ENCODE measurements around the gene ADH5. TPM values are rescaled to one million over a fixed set of nuclear protein-coding genes. Genes with fewer than 3 reads are reported as not detected.

Gene ADH5
- 64.3 and 67.7 TPM in 2 replicates for total RNA-seq (2014; rRNA removed; shearing (Covaris generic); ENCODE audit: low replicate concordance)

DNA sequence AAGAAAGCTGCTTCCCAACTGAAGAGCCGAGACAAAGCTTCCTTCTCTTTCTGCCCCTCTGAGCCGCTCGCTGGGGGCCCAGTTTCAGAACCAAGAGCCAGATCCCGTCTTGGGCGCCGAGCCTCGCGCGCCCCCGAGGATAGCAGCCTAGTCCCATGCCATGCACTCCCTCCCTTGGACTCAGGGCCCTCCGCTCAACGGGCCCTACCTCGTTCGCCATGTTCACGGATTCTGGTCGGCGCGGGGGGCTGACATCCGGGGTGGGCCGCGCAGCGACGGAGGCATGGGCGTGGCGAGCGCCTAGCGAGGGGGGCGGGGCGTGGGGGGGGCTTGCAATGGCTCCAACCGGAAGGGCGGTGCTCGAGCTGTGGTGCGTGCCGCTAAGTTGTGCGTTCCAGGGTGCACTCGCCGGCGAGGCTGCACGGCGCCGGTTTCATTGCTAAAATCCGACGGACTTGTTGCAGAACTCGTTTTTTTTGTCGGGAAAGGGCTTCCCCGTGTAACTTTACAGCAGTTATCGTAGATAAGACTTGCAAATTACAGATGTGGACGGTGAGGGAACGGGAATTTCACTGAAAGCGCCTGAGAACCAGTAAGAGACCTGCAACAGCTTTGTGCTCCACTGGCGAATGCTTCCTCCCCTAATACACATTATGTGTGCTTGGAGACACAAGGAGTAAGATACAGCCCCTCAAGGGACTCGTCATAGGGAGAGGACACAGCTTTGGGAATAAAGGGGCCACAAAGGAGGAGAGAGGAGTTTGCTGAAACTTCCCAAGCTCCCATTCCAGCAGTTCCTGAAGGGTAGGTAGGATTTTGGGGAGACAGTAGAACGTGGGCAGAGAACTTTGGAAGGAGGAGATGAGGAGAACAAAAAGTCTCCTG, at the start of gene ADH5:
Gene ADH5, minus strand, starts transcription at position 308 of the 885 bp plus-strand sequence. Its CDS starts 88 bp downstream, at position 220.
- peaks cover 50% of the 10 kb centered on the region for H3K79me2 ChIP-seq (ENCODE audit: low read length)
- peak; percentile 96 for DNase-seq

DNA sequence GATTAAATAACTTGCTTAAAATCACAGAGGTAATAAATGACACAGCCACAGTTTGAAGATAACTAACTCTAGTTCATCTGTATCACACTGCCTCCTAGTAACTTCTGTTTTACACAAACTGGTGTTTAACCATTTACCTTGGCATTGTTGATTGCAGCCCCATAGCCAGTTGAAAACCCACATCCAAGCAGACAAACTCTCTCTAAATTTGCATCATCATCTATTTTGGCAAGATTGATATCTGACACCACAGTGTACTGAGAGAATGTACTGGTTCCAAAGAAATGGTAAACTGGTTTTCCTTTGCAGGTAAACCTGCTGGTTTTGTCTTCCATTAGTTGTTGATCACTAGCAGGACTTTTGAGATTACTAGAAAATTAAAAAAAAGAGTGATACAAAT, 47.7 kb upstream of the ADH5 start:
- Histone ChIP-seq H3K27ac (ENCODE audit: low read length) (no peak overlapping the region), H3K9ac (ENCODE audit: low read length) (no peak overlapping the region), H3K4me3 (ENCODE audit: low read length) (no peak overlapping the region), H4K20me1 (ENCODE audit: insufficient read depth, low read depth, low read length) (no peaks in the 10 kb centered on the region), H3K79me2 (ENCODE audit: low read length) (no peaks in the 10 kb centered on the region), H3K4me2 (ENCODE audit: low read depth, low read length, poor library complexity, severe bottlenecking) (no peak overlapping the region), H3K4me1 (ENCODE audit: low read length) (no peaks in the 10 kb centered on the region), H3K36me3 (ENCODE audit: insufficient read depth, low read length) (no peaks in the 10 kb centered on the region), H3K27me3 (ENCODE audit: low read length) (no peaks in the 10 kb centered on the region), H3K9me3 (ENCODE audit: low read length) (no peaks in the 10 kb centered on the region), H3K9me2 (replicated peaks; ENCODE audit: insufficient read depth, low read length) (no peaks in the 10 kb centered on the region), H2AFZ (ENCODE audit: low read length) (no peak overlapping the region)
- DNase-seq: no peak

More for the DNA sequence above, at the start of gene ADH5:
- Histone ChIP-seq H3K9me2 (replicated peaks; ENCODE audit: insufficient read depth, low read length) (no peaks in the 10 kb centered on the region), H3K36me3 (ENCODE audit: insufficient read depth, low read length) (peaks cover 16% of the 10 kb centered on the region; the same call in 1 of the 2 replicates), H3K27ac (ENCODE audit: low read length) (peak within 1 kb of the TSS; percentile 59), H3K27me3 (ENCODE audit: low read length) (no peaks in the 10 kb centered on the region), H3K9ac (ENCODE audit: low read length) (peak within 1 kb of the TSS; percentile 94), H3K4me3 (ENCODE audit: low read length) (peak within 1 kb of the TSS; percentile 85), H3K4me1 (ENCODE audit: low read length) (peaks cover 19% of the 10 kb centered on the region), H3K4me2 (ENCODE audit: low read depth, low read length, poor library complexity, severe bottlenecking) (peak within 1 kb of the TSS; percentile 90), H4K20me1 (ENCODE audit: insufficient read depth, low read depth, low read length) (no peaks in the 10 kb centered on the region), H2AFZ (ENCODE audit: low read length) (peak within 1 kb of the TSS; percentile 96), H3K9me3 (ENCODE audit: low read length) (no peaks in the 10 kb centered on the region)

DNA sequence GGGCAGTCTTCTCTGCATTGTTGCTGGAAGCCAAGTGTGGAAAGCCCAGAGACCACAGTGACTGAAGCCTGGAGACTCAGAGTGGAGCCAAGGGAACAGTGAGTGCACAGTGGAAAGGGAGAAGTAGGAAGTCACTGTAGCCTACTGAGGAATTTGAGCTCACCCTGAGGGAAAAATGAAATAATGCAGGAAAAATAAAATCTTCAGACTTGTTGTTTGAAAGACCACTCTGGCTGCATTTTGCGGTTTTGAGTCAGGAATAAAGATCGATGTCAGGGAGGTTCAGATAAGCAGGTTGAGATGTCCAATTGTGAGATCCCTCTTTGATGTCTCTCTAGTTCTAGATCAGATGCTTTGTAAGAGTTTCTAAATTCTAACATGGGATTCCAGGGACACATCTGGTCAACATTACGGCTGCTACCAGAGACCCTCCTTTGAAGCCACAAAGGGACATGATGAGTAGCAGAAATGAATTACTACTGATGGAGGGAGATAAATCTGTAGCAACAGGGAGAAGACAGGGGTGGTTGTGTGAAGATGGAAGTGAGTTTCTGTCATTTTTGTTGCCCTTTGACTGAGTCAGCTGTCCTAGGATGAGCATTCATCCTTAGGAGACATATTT, 47.1 kb upstream of the ADH5 start:
- Histone ChIP-seq H3K9me2 (replicated peaks; ENCODE audit: insufficient read depth, low read length) (no peaks in the 10 kb centered on the region), H3K27me3 (ENCODE audit: low read length) (no peaks in the 10 kb centered on the region), H3K27ac (ENCODE audit: low read length) (no peak overlapping the region), H3K9ac (ENCODE audit: low read length) (no peak overlapping the region), H3K4me2 (ENCODE audit: low read depth, low read length, poor library complexity, severe bottlenecking) (no peak overlapping the region), H3K36me3 (ENCODE audit: insufficient read depth, low read length) (no peaks in the 10 kb centered on the region), H2AFZ (ENCODE audit: low read length) (no peak overlapping the region), H4K20me1 (ENCODE audit: insufficient read depth, low read depth, low read length) (no peaks in the 10 kb centered on the region), H3K4me1 (ENCODE audit: low read length) (no peaks in the 10 kb centered on the region), H3K79me2 (ENCODE audit: low read length) (no peaks in the 10 kb centered on the region), H3K4me3 (ENCODE audit: low read length) (no peak overlapping the region), H3K9me3 (ENCODE audit: low read length) (no peaks in the 10 kb centered on the region)
- DNase-seq: no peak

DNA sequence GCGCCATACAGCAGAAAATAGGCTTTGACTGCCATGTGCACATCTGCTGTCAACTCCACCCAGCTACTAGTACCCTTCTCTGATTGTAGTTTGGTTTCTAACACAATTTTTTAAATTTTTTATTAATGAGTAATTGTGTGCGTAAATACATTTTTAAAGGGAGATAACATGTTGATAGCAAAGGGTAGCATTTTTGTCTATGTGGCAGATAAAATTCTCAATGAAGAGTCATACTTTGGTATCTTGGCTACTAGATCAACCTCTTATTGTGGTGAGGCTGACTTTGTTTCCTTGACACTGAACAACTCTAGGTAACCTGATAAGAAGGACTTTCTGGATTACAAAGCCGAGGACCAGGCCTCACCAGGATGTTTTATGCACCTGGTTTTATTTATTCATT, 46.0 kb upstream of the ADH5 start:
- Histone ChIP-seq H4K20me1 (ENCODE audit: insufficient read depth, low read depth, low read length) (no peaks in the 10 kb centered on the region), H3K27me3 (ENCODE audit: low read length) (no peaks in the 10 kb centered on the region), H3K9me2 (replicated peaks; ENCODE audit: insufficient read depth, low read length) (no peaks in the 10 kb centered on the region), H2AFZ (ENCODE audit: low read length) (no peak overlapping the region), H3K79me2 (ENCODE audit: low read length) (no peaks in the 10 kb centered on the region), H3K9me3 (ENCODE audit: low read length) (no peaks in the 10 kb centered on the region), H3K4me1 (ENCODE audit: low read length) (no peaks in the 10 kb centered on the region), H3K9ac (ENCODE audit: low read length) (no peak overlapping the region), H3K4me2 (ENCODE audit: low read depth, low read length, poor library complexity, severe bottlenecking) (no peak overlapping the region), H3K36me3 (ENCODE audit: insufficient read depth, low read length) (no peaks in the 10 kb centered on the region), H3K27ac (ENCODE audit: low read length) (no peak overlapping the region), H3K4me3 (ENCODE audit: low read length) (no peak overlapping the region)
- no peak for DNase-seq

DNA sequence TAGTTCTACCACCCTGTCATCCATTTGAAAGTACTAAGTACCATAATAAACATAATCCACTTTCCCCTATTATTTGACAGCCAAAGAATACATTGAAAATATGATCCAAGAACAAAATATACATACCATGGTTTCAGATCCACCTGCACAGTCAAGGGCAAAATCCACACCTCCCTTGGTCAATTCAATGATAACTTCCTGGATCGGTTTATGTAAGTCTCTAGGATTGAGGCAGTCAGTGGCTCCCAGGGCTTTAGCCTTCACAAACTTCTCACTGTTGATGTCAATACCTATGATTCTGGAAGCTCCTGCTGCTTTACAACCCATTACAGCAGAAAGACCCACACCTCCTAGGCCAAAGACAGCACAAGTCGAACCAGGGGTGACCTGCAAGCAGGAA, 42.8 kb upstream of the ADH5 start:
- H3K4me3 ChIP-seq (ENCODE audit: low read length): no peak overlapping the region
- H3K9me3 ChIP-seq (ENCODE audit: low read length): no peaks in the 10 kb centered on the region
- H3K79me2 ChIP-seq (ENCODE audit: low read length): no peaks in the 10 kb centered on the region
- no peaks in the 10 kb centered on the region for H3K9me2 ChIP-seq (replicated peaks; ENCODE audit: insufficient read depth, low read length)
- no peaks in the 10 kb centered on the region for H4K20me1 ChIP-seq (ENCODE audit: insufficient read depth, low read depth, low read length)
- H3K4me1 ChIP-seq (ENCODE audit: low read length): no peaks in the 10 kb centered on the region
- H3K36me3 ChIP-seq (ENCODE audit: insufficient read depth, low read length): no peaks in the 10 kb centered on the region
- no peak overlapping the region for H2AFZ ChIP-seq (ENCODE audit: low read length)
- H3K27me3 ChIP-seq (ENCODE audit: low read length): no peaks in the 10 kb centered on the region
- H3K27ac ChIP-seq (ENCODE audit: low read length): no peak overlapping the region
- no peak overlapping the region for H3K9ac ChIP-seq (ENCODE audit: low read length)
- H3K4me2 ChIP-seq (ENCODE audit: low read depth, low read length, poor library complexity, severe bottlenecking): no peak overlapping the region
- DNase-seq: no peak

DNA sequence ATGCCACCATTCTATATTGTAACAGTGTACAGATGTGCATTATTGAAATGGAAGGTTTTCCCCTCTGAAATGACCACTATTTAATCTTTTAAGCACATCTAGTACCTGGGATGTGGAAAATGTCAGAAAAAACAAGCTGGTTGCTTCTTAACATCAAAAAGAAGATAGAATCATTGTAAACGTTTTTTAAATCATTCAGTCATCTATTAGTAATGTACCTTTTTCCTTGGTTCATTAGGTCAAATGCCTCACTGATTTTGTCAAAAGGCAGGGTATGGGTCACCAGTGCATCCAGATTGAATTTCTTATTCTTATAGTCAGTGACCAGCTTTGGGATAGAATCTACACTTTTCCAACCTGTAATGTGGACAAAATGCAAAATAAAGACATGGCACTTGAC, 37.8 kb upstream of the ADH5 start:
- Histone ChIP-seq H3K9ac (ENCODE audit: low read length) (no peak overlapping the region), H3K4me3 (ENCODE audit: low read length) (no peak overlapping the region), H4K20me1 (ENCODE audit: insufficient read depth, low read depth, low read length) (no peaks in the 10 kb centered on the region), H3K27me3 (ENCODE audit: low read length) (no peaks in the 10 kb centered on the region), H3K36me3 (ENCODE audit: insufficient read depth, low read length) (no peaks in the 10 kb centered on the region), H3K9me2 (replicated peaks; ENCODE audit: insufficient read depth, low read length) (no peaks in the 10 kb centered on the region), H2AFZ (ENCODE audit: low read length) (no peak overlapping the region), H3K4me2 (ENCODE audit: low read depth, low read length, poor library complexity, severe bottlenecking) (no peak overlapping the region), H3K4me1 (ENCODE audit: low read length) (no peaks in the 10 kb centered on the region), H3K79me2 (ENCODE audit: low read length) (no peaks in the 10 kb centered on the region), H3K9me3 (ENCODE audit: low read length) (no peaks in the 10 kb centered on the region), H3K27ac (ENCODE audit: low read length) (no peak overlapping the region)
- no peak for DNase-seq

DNA sequence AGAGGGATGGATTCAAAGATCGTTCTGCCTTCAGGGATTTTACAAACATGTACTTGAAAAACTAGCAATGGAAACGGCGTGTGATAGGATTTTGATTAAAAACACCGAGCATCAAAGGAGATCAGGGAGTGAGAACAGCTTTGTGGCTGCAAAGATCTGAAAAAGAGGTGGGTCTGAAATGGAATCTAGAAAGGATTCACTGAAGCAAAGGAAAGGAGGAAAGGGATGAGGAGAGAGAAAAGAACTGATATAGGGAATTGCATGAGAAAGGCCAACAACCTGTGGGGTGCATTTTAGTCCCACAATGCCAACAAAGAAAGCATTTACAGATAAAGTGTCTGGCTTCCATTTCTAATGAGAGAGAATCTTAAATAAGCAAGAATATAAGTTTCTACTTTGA, 32.4 kb upstream of the ADH5 start:
- H3K9me3 ChIP-seq (ENCODE audit: low read length): no peaks in the 10 kb centered on the region
- no peak overlapping the region for H3K27ac ChIP-seq (ENCODE audit: low read length)
- H3K27me3 ChIP-seq (ENCODE audit: low read length): no peaks in the 10 kb centered on the region
- H3K36me3 ChIP-seq (ENCODE audit: insufficient read depth, low read length): no peaks in the 10 kb centered on the region
- no peaks in the 10 kb centered on the region for H4K20me1 ChIP-seq (ENCODE audit: insufficient read depth, low read depth, low read length)
- H3K9ac ChIP-seq (ENCODE audit: low read length): no peak overlapping the region
- no peak for DNase-seq
- H3K4me1 ChIP-seq (ENCODE audit: low read length): no peaks in the 10 kb centered on the region
- H3K79me2 ChIP-seq (ENCODE audit: low read length): no peaks in the 10 kb centered on the region
- no peak overlapping the region for H3K4me3 ChIP-seq (ENCODE audit: low read length)
- no peak overlapping the region for H2AFZ ChIP-seq (ENCODE audit: low read length)
- no peaks in the 10 kb centered on the region for H3K9me2 ChIP-seq (replicated peaks; ENCODE audit: insufficient read depth, low read length)
- H3K4me2 ChIP-seq (ENCODE audit: low read depth, low read length, poor library complexity, severe bottlenecking): no peak overlapping the region

DNA sequence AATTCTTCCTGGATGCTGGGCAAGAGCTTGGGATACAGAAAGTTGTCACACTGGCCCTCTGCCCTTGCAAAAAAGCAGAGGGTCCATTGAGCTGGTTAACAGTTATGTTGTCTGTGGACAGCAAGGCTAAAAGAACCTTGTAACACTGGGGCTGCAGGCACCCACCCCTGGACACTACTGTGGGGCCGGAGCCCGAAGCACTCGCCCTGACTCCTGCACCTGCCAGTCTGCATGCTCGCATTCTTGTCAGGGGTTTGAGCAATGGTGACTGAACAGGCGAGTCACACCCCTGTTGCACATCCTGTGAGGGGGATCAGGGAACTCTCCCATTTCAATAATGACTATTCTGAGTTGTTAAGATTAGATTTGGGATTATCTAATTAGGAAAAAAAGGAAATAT, 31.9 kb upstream of the ADH5 start:
- Histone ChIP-seq H3K27ac (ENCODE audit: low read length) (no peak overlapping the region), H3K79me2 (ENCODE audit: low read length) (no peaks in the 10 kb centered on the region), H3K4me1 (ENCODE audit: low read length) (no peaks in the 10 kb centered on the region), H3K9me2 (replicated peaks; ENCODE audit: insufficient read depth, low read length) (no peaks in the 10 kb centered on the region), H3K9ac (ENCODE audit: low read length) (no peak overlapping the region), H3K4me2 (ENCODE audit: low read depth, low read length, poor library complexity, severe bottlenecking) (no peak overlapping the region), H3K27me3 (ENCODE audit: low read length) (no peaks in the 10 kb centered on the region), H3K9me3 (ENCODE audit: low read length) (no peaks in the 10 kb centered on the region), H2AFZ (ENCODE audit: low read length) (no peak overlapping the region), H3K36me3 (ENCODE audit: insufficient read depth, low read length) (no peaks in the 10 kb centered on the region), H4K20me1 (ENCODE audit: insufficient read depth, low read depth, low read length) (no peaks in the 10 kb centered on the region), H3K4me3 (ENCODE audit: low read length) (no peak overlapping the region)
- DNase-seq: no peak

Measured in Karpas-422 (cell line).